Measurements from ENCODE around the gene SPRR2D.

DNA sequence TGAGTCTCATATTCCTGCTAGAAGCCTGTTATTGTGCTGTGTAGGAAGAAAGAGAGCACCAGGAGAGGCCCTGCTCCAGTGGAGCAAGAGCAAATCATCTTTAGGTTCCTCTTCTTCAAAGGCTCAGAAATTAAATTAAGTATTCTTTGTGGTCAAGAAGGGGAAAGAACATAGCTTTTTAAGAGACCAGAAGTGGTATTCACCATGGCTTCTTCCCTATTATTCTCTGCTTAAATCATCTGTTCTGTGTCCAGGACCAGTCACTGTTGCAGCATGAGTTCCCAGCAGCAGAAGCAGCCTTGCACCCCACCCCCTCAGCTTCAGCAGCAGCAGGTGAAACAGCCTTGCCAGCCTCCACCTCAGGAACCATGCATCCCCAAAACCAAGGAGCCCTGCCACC is 8.8 kb downstream of the SPRR2D start:
- TF ChIP-seq, protein P1, sequence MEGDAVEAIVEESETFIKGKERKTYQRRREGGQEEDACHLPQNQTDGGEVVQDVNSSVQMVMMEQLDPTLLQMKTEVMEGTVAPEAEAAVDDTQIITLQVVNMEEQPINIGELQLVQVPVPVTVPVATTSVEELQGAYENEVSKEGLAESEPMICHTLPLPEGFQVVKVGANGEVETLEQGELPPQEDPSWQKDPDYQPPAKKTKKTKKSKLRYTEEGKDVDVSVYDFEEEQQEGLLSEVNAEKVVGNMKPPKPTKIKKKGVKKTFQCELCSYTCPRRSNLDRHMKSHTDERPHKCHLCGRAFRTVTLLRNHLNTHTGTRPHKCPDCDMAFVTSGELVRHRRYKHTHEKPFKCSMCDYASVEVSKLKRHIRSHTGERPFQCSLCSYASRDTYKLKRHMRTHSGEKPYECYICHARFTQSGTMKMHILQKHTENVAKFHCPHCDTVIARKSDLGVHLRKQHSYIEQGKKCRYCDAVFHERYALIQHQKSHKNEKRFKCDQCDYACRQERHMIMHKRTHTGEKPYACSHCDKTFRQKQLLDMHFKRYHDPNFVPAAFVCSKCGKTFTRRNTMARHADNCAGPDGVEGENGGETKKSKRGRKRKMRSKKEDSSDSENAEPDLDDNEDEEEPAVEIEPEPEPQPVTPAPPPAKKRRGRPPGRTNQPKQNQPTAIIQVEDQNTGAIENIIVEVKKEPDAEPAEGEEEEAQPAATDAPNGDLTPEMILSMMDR (IDR thresholded peaks at IDR 0.05), result no peak
- TF ChIP-seq POLR2A (IDR thresholded peaks at IDR 0.05), result no peak
- TF ChIP-seq POLR2AphosphoS5 (IDR thresholded peaks at IDR 0.05), result no peak
